HG03045 (cell line): ENCODE measurements around the gene SH2D3A.
"Not testable (repeated sequence)": the region's sequence is repeated elsewhere in the genome, so short reads cannot be mapped to it uniquely, and the experiment has no call there.

ENCODE experiments used
- ATAC-seq: cut with Tn5 transposase; IDR thresholded peaks from one replicate; pipeline ENCODE4 v1.9.1; 2021; ENCODE audit warnings: mild to moderate bottlenecking, moderate library complexity; ENCODE audit not compliant: unreplicated experiment

SH2D3A gene

DNA sequence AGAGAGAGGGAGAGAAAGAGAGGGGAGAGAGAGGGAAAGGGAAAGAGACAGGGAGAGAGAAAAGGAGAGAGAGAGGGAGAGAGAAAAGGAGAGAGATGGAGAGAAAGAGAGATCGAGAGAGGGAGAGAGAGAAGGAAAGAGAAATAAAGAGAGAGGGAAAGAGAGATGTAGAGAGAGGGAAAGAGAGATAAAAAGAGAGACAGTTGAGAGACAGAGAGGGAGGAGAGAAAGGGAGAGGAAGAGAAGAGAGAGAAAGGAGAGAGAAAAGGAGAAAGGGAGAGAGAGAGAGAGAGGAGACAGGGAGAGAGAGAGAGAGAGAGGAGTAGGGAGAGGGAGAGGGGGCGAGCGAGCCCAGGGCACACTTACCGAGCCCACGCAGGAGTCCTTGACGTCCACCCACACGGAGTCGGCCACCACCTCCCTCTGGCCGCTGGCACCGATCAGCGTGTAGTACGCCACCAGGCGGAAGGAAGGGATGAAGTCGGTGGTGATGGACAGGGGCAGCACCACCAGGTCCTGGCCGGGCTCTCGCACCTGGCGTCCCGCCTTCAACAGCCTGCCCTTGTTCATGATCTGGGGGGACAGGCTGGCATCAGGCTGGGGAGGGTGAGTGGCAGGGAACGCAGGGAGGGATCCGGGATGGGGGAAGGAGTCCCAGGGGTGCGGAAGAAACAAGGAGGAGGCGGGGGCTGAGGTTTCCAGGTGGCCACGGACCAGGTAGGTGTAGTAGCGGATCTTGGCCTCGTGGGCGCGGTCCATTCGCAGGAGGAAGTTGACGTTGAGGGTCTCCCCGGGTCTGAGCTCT lies 56.8 kb downstream of the SH2D3A start:
- no peak for ATAC-seq

GRCh38 chr19:6709549-6709948 lies 57.7 kb downstream of the SH2D3A start:
- ATAC-seq = no peak

DNA sequence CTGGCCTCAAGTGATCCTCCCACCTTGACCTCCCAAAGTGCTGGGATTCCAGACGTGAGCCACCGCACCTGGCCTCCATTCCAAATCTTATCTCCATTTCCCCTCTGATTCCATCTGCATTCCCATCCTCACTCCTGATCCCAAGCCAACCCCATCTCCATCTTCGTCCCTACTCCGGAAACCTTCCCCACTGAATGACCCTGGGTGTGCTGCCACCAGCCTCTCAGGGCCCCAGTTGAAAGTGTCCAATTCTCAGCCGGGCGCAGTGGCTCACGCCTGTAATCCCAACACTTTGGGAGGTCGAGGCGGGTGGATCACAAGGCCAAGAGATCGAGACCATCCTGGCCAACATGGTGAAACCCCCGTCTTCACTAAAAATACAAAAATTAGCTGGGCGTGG lies 58.3 kb downstream of the SH2D3A start:
- ATAC-seq = not testable (repeated sequence)

DNA sequence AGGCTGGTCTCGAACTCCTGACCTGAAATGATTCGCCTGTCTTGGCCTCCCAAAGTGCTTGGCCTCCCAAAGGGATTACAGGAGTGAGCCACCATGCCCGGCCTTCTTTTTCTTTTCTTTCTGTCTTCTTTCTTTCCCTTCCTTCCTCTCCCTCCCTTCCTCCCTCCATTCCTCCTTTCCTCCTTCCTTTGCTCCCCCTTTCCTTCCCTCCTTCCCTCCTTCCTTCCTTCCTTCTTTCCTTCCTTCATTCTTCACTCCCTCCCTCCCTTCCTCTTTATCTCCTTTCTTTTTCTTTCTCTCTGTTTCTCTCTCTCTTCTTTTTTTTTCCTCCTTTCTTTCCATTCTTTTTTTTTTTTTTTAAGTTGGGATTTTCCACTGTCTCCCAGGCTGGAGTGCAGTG lies 58.9 kb downstream of the SH2D3A start:
- ATAC-seq = no peak

- ATAC-seq = no peak
These were observed 59.6 kb downstream of the SH2D3A start for GRCh38 chr19:6707658-6708018.

GRCh38 chr19:6707011-6707657 lies 60.1 kb downstream of the SH2D3A start:
- ATAC-seq = no peak

DNA sequence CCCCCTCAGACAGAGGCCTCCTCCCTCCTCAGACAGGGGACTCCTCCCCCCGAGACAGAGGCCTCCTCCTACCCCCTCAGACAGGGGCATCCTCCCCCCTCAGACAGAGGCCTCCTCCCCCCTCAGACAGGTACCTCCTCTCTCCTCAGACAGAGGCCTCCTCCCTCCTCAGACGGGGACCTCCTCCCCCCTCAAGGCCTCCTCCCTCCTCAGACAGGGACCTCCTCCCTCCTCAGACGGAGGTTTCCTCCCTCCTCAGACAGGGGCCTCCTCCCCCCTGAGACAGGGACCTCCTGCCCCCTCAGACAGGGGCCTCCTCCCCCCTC lies 60.6 kb downstream of the SH2D3A start:
- ATAC-seq = no peak

DNA sequence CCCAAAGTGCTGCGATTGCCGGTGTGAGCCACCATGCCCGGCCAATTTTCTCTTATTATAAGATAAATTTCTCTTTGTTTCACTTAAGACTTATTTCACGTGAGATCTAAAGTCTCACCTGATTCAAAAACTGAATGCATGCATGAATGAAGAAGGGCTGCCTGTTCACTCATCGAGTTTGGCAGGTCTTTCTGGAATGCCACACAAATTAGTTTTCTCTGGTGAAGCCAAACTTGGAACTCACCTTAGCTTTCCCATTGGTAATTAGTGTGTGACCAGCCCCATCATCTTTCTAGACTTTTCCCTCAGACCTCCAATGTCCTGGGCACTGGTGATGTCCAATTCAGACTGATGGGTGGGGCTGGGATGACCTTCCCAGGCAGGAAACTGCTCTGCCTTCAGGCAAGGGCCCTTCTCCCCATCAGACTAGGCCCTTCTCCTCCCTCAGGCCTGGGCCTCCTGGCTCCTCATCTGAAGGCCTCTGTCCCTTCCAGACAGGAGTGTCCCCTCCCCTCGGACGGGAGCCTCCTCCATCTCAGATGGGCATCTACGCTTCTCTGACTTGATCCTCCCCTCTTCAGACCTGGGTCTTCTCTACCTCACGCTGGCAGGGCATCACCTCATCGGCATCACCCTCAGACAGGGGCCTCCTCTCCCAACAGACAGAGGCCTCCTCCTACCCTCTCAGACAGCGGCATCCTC lies 61.2 kb downstream of the SH2D3A start:
- ATAC-seq = no peak
